T-helper 22 cell (primary cell): ENCODE data around the gene OR10A6.

Experiments
- DNase-seq: peaks from one replicate; pipeline ENCODE4 v3.0.0-alpha.2; 2020; ENCODE audit warnings: low read depth

OR10A6 gene

DNA sequence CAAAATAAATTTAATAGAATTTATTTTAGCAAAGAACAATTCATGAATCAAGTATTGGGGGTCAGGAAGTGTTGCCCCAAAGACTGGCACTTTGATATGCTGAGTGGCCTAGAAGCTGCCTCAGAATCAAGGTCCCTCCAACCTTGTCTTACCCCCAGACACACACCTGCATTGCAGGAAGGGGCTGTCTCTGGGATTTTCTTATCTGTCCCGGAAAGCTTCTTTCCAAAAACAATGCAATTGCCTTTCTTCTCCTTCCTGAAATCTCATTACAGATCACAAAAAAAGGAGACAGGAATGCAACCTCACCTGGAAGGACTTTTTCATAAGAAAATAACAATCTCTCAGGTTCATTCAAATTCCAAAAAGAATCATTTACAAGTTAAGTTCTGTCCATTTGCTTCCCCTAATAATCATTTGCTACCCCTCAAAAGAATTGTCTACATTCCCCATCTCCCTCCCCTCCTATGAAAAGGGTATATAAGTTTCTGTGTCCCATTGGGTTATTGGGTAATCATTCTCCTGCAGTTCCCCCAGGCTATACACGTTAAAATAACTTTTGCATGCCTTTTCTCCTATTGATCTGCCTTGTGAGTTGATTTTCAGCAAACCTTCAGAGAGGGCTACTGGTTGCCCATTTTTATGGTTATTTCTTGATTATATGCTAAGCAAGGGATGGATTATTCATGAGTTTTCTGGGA lies 21.3 kb downstream of the OR10A6 start:
- DNase-seq = no peak

GRCh38 chr11:7907121-7907520 lies 23.9 kb downstream of the OR10A6 start:
- DNase-seq = no peak

DNA sequence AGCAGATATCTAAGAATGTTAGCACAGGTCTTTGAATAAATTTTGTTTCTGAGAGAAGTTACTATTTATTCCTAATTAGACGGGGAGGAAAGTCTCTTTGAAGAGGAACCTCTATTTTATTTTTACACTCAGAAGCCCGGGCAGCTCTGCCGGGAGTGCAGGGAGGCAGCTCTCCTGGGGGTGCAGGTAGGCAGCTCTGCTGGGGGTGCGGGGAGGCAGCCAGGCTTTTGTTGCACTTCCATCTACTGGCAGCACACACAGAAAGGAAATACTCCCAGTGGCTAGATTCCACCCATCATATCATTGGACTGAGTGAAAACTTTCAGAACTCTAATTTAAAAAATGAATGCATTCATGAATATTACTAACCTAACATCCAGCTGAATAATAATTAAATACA lies 24.6 kb downstream of the OR10A6 start:
- DNase-seq = no peak

- no peak for DNase-seq
Observed at GRCh38 chr11:7905961-7906429, 25.1 kb downstream of the OR10A6 start.

- no peak for DNase-seq
Observed at GRCh38 chr11:7905549-7905948, 25.5 kb downstream of the OR10A6 start.

GRCh38 chr11:7904917-7905316 lies 26.2 kb downstream of the OR10A6 start:
- DNase-seq = no peak

DNA sequence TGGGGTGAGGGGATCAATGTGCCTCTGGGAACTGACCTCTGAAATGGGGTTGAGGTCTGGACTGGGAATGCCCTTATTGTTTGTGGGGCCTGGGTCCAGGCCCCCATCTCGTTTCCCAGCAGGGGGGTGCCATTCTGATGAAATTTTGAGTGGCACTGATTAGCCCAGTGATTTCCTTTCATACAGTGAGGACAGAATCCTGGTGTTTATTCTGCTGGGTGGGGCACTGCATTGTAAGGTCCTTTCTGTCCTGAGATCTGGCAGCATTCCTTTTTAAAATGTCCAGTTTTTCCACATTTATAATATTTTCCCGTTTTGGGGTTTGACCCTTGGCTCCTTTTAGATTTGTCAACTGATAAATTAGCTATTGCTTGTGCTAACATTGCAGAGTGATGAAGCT lies 27.1 kb downstream of the OR10A6 start:
- no peak for DNase-seq

DNA sequence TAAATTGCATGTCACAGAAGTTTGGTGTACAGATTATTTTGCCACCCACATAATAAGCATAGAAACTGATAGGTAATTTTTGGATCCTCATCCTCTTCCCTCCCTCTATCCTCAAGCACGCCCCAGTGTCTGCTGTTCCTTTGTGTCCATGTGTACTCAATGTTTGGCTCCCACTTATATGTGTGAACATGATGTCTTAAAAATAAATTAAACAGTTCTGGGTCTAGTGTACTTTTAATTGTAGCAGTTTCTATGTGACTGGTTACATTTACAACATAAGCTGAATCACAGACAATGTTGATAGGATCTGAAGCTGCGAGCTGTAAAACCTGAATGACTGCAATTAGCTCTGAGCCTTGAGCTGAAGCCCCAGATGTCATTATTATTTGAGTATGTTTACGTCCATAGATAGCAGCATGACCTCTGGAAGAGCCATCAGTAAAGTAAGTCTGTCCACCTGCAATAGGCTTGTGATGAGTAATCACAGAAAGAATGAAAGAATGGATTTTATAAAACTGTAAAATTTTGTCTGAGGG lies 29.7 kb downstream of the OR10A6 start:
- no peak for DNase-seq

DNA sequence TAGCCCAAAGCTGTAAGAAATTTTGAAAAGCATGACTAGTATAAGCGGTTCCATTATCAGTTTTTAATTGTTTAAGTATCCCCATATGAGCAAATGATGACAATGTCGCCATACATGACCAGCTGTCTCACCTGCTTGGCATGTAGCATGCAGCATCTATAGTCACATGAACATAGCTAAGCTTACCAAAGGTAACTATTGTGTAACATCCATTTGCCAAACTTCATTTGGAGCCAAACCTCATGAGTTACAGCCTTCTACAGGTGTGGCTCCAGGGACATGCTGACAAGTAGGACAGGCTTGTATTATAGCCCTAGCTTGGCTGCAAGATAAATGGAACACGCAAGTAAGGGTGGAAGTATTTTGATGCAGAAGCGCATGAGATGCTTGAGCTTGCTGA lies 30.4 kb downstream of the OR10A6 start:
- no peak for DNase-seq

DNA sequence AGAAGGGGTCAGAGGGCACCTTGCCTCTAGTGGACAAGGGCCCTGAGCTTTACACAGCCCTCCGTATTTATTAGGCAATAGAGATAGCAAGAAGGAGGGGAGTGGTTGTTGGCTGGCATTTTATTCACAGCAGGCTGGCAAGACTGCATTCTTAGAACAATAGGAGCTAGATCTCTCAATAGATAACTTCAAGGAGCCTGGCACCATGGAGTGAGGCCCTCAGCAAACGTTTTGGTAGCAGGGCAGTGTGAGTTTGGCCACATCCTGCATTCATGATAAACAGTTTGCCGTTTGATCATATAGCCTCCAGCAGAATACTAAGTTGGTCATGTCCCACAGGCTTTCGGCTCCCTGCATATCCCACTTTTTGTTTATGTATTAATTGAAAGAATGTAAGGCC lies 31.6 kb downstream of the OR10A6 start:
- no peak for DNase-seq

DNA sequence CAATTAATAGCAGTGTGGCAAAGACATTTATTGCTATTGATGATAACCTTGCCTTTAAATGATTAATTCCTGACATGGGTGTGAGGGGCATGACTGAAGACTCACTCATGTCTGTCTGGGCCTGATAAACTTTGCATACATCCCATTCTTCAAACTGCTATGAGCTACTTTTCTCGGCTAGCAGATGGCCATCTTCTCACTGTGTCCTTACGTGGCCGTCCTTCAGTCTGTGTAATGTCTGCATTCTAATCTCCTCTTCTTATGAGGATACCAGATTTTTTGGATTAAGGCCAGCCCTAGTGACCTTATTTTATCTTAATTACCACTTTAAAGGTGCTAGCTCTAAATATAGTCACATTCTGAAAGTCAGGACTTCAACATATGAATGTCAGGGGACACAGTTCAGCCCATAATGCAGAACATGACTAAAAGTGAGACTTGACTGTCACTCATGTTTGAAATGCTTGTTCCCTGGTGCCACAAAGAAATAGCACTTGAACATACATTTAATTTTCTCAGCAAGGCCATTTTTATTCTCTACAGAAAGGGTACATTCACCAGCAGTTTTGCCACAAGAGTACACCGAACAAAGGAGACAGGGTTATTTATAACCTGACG lies 32.3 kb downstream of the OR10A6 start:
- DNase-seq = no peak

- DNase-seq = no peak
Observed at GRCh38 chr11:7896009-7896785, 34.9 kb downstream of the OR10A6 start.

GRCh38 chr11:7894251-7894650 lies 36.8 kb downstream of the OR10A6 start:
- no peak for DNase-seq

- DNase-seq = no peak
Observed at GRCh38 chr11:7893796-7894195, 37.3 kb downstream of the OR10A6 start.

GRCh38 chr11:7892840-7893254 lies 38.2 kb downstream of the OR10A6 start:
- DNase-seq = no peak

GRCh38 chr11:7892059-7892699 lies 38.9 kb downstream of the OR10A6 start:
- no peak for DNase-seq

- no peak for DNase-seq
Observed at GRCh38 chr11:7890417-7891172, 40.5 kb downstream of the OR10A6 start.

DNA sequence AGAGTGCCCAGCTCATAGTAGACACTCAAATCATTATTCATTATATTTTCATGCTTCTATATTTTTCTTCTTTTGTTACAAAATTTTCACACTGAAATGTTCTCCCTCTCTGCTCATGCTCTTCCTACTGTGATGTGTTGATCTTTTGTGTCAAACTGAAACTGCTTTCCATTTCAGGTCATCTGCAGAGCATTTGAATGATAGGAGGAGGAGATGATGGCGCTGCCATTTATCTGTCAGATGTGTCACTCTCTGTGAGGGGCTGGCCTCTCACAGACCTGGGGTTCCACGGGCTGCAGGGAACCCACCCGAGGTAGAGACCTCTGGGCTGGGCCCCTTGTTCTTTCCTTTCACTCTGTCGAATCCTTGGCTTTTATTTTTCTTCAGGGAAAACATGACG lies 41.1 kb downstream of the OR10A6 start:
- DNase-seq = no peak

- DNase-seq = no peak
Observed at GRCh38 chr11:7882860-7883259, 48.2 kb downstream of the OR10A6 start.
